Measurements from ENCODE around the gene RNF208. TPM values are rescaled to one million over a fixed set of nuclear protein-coding genes. Genes with fewer than 3 reads are reported as not detected.

The RNF208 gene
- total and polyA plus RNA-seq, 3 donors from 2014 or later: 3.0 to 7.7 (median 4.1) TPM

DNA sequence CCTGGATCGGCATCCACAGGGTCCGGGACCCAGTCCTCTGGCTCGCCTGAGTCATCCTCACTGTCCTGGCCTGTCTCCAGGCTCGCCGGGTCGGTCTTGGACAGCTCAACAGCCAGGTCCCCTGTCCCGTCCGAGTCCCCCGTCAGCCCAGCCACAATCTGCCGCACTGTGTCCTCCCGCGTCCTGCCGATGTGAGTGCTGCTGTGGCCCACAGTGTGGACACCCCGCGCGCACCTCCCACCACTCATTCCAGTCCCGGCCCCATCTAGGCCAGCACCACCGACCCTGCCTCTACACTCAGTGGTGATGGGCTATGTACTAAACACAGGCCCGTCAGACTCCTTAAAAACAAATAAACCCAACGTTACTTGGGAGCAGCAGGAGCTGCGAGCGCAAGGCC is 40.4 kb downstream of the RNF208 start:
- Histone ChIP-seq H3K27ac (no peak overlapping the region), H3K9me3 (no peaks in the 10 kb centered on the region), H3K4me3 (no peak overlapping the region), H3K27me3 (no peaks in the 10 kb centered on the region), H3K36me3 (ENCODE audit: low read depth, missing control alignments) (no peaks in the 10 kb centered on the region), H3K4me1 (peaks cover 5% of the 10 kb centered on the region)
- no peak for TF ChIP-seq POLR2A (IDR thresholded peaks at IDR 0.05)
- TF ChIP-seq, protein P1, sequence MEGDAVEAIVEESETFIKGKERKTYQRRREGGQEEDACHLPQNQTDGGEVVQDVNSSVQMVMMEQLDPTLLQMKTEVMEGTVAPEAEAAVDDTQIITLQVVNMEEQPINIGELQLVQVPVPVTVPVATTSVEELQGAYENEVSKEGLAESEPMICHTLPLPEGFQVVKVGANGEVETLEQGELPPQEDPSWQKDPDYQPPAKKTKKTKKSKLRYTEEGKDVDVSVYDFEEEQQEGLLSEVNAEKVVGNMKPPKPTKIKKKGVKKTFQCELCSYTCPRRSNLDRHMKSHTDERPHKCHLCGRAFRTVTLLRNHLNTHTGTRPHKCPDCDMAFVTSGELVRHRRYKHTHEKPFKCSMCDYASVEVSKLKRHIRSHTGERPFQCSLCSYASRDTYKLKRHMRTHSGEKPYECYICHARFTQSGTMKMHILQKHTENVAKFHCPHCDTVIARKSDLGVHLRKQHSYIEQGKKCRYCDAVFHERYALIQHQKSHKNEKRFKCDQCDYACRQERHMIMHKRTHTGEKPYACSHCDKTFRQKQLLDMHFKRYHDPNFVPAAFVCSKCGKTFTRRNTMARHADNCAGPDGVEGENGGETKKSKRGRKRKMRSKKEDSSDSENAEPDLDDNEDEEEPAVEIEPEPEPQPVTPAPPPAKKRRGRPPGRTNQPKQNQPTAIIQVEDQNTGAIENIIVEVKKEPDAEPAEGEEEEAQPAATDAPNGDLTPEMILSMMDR (IDR thresholded peaks at IDR 0.05): no peak
- no peak for DNase-seq
- intact Hi-C loops (cut with DNase I; ENCODE audit: low total_unique reads): no loop called here
- 94 to 95% methylated on average over 15 to 22 of the region's 22 CpGs for WGBS, 2 donors

- WGBS, 2 donors: 95% methylated on average over 4 to 20 of the region's 20 CpGs
- intact Hi-C loops (cut with DNase I; ENCODE audit: low total_unique reads): no loop called here
Measured at GRCh38 chr9:137180491-137180890, 41.5 kb downstream of the RNF208 start.

GRCh38 chr9:137179761-137180160 is 42.3 kb downstream of the RNF208 start:
- no peak overlapping the region for H3K4me3 ChIP-seq
- H3K27ac ChIP-seq: no peak overlapping the region
- H3K27me3 ChIP-seq: no peaks in the 10 kb centered on the region
- TF ChIP-seq, protein P1 (IDR thresholded peaks at IDR 0.05): no peak
- TF ChIP-seq POLR2A (IDR thresholded peaks at IDR 0.05): no peak
- no peaks in the 10 kb centered on the region for H3K4me1 ChIP-seq
- no peaks in the 10 kb centered on the region for H3K36me3 ChIP-seq (ENCODE audit: low read depth, missing control alignments)
- no peak for DNase-seq
- WGBS, 2 donors: 90 to 97% methylated on average over 10 to 17 of the region's 17 CpGs
- intact Hi-C loops (cut with DNase I; ENCODE audit: low total_unique reads): no loop called here
- no peaks in the 10 kb centered on the region for H3K9me3 ChIP-seq

More at GRCh38 chr9:137180491-137180890, 41.5 kb downstream of the RNF208 start:
- no peaks in the 10 kb centered on the region for H3K36me3 ChIP-seq (ENCODE audit: low read depth, missing control alignments)
- no peak for DNase-seq
- H3K9me3 ChIP-seq: no peaks in the 10 kb centered on the region
- no peak overlapping the region for H3K4me3 ChIP-seq
- no peaks in the 10 kb centered on the region for H3K4me1 ChIP-seq
- TF ChIP-seq, protein P1 (IDR thresholded peaks at IDR 0.05): no peak
- no peak for TF ChIP-seq POLR2A (IDR thresholded peaks at IDR 0.05)
- H3K27me3 ChIP-seq: no peaks in the 10 kb centered on the region
- no peak overlapping the region for H3K27ac ChIP-seq

DNA sequence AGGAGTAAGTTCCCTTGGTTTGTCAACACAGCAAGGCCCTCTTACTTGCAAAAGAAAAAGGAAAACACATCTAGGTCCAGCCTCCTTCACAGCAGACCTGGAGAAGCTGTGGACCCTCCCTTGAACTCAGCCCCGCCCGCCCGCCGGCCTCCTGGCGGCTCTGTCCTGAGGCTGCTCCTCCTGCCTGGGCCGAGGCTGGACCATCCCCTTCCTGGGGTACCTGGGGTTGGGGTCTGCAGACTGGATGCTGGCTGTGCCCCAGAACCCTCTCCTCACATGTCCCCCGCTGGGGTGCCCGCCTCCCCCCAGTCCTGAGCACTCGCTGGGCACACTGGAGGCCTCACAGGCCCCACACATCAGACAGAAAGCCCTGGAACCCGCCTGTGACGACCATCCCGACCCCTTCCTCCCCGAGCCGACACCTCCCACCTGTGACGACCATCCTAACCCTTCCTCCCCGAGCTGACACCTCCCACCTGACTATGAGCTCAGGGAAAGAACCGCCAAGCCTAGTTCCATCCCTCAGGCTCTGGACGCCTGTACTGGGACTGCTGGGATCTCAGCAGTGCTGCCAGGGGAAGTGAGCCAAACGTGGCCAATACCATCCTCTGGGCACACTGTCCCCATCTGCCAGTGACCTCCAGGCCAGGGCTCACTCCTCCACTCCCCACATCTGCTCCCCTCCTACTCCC is 43.0 kb downstream of the RNF208 start:
- 91 to 93% methylated on average over 18 to 19 of the region's 19 CpGs for WGBS, 2 donors
- Histone ChIP-seq H3K27me3 (no peaks in the 10 kb centered on the region), H3K27ac (no peak overlapping the region), H3K9me3 (no peaks in the 10 kb centered on the region), H3K36me3 (ENCODE audit: low read depth, missing control alignments) (no peaks in the 10 kb centered on the region), H3K4me3 (no peak overlapping the region), H3K4me1 (no peaks in the 10 kb centered on the region)
- no peak for DNase-seq
- TF ChIP-seq POLR2A (IDR thresholded peaks at IDR 0.05): no peak
- TF ChIP-seq, protein P1 (IDR thresholded peaks at IDR 0.05): no peak
- intact Hi-C loops (cut with DNase I; ENCODE audit: low total_unique reads): no loop called here

Measured in testis (tissue), 3 donors.